Limb (tissue), 2 donors: ENCODE data around the gene ARMH2.
"Not testable (repeated sequence)": the region's sequence is repeated elsewhere in the genome, so short reads cannot be mapped to it uniquely, and the experiment has no call there.

Source experiments
- DNase-seq, 2 donors: peaks; one replicate each; pipeline ENCODE4 v3.0.0-alpha.2; 2016; ENCODE audit errors: extremely low spot score in 2 of 2

The ARMH2 gene

GRCh38 chr6:24818346-24818745 is 19.6 kb upstream of the ARMH2 start:
- DNase-seq = no peak

- no peak for DNase-seq
Observed at GRCh38 chr6:24809728-24810127, 11.0 kb upstream of the ARMH2 start.

GRCh38 chr6:24807584-24807983 is 8.9 kb upstream of the ARMH2 start:
- DNase-seq = no peak

- no peak for DNase-seq
Observed at GRCh38 chr6:24802271-24803059, 3.7 kb upstream of the ARMH2 start.

- DNase-seq = no peak
Observed at GRCh38 chr6:24799541-24799915, 811 bp upstream of the ARMH2 start.

- no peak for DNase-seq
Observed at GRCh38 chr6:24797596-24798216, 1.0 kb downstream of the ARMH2 start.

GRCh38 chr6:24796616-24797290 is 2.0 kb downstream of the ARMH2 start:
- no peak for DNase-seq

- DNase-seq = no peak
Observed at GRCh38 chr6:24795106-24795505, 3.6 kb downstream of the ARMH2 start.

- no peak for DNase-seq
Observed at GRCh38 chr6:24788031-24788665, 10.6 kb downstream of the ARMH2 start.

- DNase-seq = no peak
Observed at GRCh38 chr6:24780206-24780605, 18.5 kb downstream of the ARMH2 start.

- DNase-seq = no peak
Observed at GRCh38 chr6:24779416-24780016, 19.2 kb downstream of the ARMH2 start.

- DNase-seq = no peak
Observed at GRCh38 chr6:24778878-24779277, 19.8 kb downstream of the ARMH2 start.

GRCh38 chr6:24778121-24778520 is 20.6 kb downstream of the ARMH2 start:
- DNase-seq = no peak

GRCh38 chr6:24777227-24777626 is 21.5 kb downstream of the ARMH2 start:
- no peak for DNase-seq

GRCh38 chr6:24775520-24776058 is 23.1 kb downstream of the ARMH2 start:
- DNase-seq = no peak

GRCh38 chr6:24774696-24775519 is 23.8 kb downstream of the ARMH2 start, which contains the start of gene GMNN:
GMNN (plus strand) TSS chr6:24774937; CDS start chr6:24777247, 2,310 bp downstream.
- DNase-seq = peak; percentile 98

- no peak for DNase-seq
Observed at GRCh38 chr6:24768361-24768760, 30.4 kb downstream of the ARMH2 start.

- no peak for DNase-seq
Observed at GRCh38 chr6:24766680-24767462, 31.8 kb downstream of the ARMH2 start.

GRCh38 chr6:24765968-24766367 is 32.7 kb downstream of the ARMH2 start:
- DNase-seq = not testable (repeated sequence)
